Hair follicular keratinocyte (primary cell): ENCODE results near the gene CPNE5. TPM values are rescaled to one million over a fixed set of nuclear protein-coding genes. Genes with fewer than 3 reads are reported as not detected.

ENCODE experiments used
- total RNA-seq: library from RNA; depleted of rRNA; stranded (reverse); fragments of >200 nt; gene quantifications from 2 replicates; pipeline ENCODE4 v1.2.3, GENCODE V29; 2015

Gene CPNE5
- total RNA-seq, result 0.08 TPM in 1 of 2 replicates, not detected in the other

GRCh38 chr6:36838896-36839748 lies at the start of gene CPNE5:
Gene CPNE5 (minus strand): TSS chr6:36839444. CDS start chr6:36839377, 67 bp downstream.

GRCh38 chr6:36885461-36886401 lies 46.5 kb upstream of the CPNE5 start, which contains the start of gene C6orf89:
Gene C6orf89 (plus strand): TSS chr6:36885952. CDS start chr6:36899445, 13,493 bp downstream.

GRCh38 chr6:36874443-36875249 lies 35.4 kb upstream of the CPNE5 start, which contains the start of gene PPIL1:
Gene PPIL1 (minus strand): TSS chr6:36874803. CDS start chr6:36874772, 31 bp downstream.

GRCh38 chr6:36697481-36697903 lies 141.8 kb downstream of the CPNE5 start, which contains the start of gene RAB44:
Gene RAB44 (plus strand): TSS chr6:36697826. CDS start chr6:36704236, 6,410 bp downstream.

Other genes starting within 250 kb of the CPNE5 start
- 228 and 470 TPM in 2 replicates for gene SRSF3, start 245.1 kb downstream of the CPNE5 start, total RNA-seq
- 314 and 410 TPM in 2 replicates for gene CDKN1A, start 160.7 kb downstream of the CPNE5 start, total RNA-seq
- gene RAB44, start 141.6 kb downstream of the CPNE5 start, total RNA-seq, result 0.19 TPM in 1 of 2 replicates, not detected in the other
- 46.6 and 59.0 TPM in 2 replicates for gene PPIL1, start 35.4 kb upstream of the CPNE5 start, total RNA-seq
- gene C6orf89, start 46.5 kb upstream of the CPNE5 start, total RNA-seq, result 19.9 and 22.3 TPM in 2 replicates
- not detected in 2 replicates for gene PI16, start 115.3 kb upstream of the CPNE5 start, total RNA-seq
- gene MTCH1, start 146.8 kb upstream of the CPNE5 start, total RNA-seq, result 125 and 129 TPM in 2 replicates
- 0.23 TPM in 1 of 2 replicates, not detected in the other for gene FGD2, start 166.2 kb upstream of the CPNE5 start, total RNA-seq